ENCODE measurements around the gene RENBP. TPM values are rescaled to one million over a fixed set of nuclear protein-coding genes. Genes with fewer than 3 reads are reported as not detected.

RENBP gene
- total RNA-seq, 1 donor from 2014 or later, result 13.4 TPM

DNA sequence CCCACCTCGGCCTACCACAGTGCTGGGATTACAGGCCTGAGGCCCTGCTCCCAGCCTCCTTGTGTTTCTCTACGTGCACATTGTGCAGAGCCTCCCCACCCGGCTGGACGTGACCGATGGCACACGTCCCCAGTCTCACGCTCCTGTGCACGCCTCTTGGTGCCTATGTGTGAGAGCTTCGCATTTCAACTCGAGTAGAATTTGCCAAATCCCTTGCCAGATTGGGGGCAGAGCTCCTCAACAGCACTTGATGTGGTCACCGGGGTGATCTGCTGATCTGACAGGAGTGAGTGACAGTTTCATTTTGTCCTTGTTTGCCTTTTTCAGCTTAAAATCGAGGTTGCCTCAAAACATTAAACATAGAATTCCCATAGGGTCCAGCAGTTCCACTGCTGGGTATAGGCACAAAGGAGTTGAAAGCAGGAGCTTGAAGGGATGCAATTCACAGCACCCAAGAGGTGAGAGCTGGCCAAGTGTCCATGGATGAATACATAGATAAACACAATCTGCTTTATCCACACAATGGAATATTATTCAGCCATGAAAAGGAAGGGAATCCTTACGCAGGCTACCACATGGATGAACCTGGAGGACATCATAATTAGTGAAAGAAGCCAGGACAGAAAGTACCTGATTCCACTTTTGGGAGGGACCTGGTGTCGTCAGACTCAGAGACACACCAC is 45.7 kb upstream of the RENBP start:
- DNase-seq (ENCODE audit: low spot score), result no peak
- Mint-ChIP-seq H3K36me3 (ENCODE audit: low read depth) (no peaks in the 10 kb centered on the region), H3K4me1 (ENCODE audit: low read depth) (peaks cover 5% of the 10 kb centered on the region), H3K27me3 (ENCODE audit: low read depth) (no peaks in the 10 kb centered on the region), H3K4me3 (ENCODE audit: unreplicated experiment) (no peak overlapping the region), H3K9me3 (ENCODE audit: low read depth) (no peaks in the 10 kb centered on the region), H3K27ac (ENCODE audit: unreplicated experiment) (no peak overlapping the region)
- TF ChIP-seq, protein P1, sequence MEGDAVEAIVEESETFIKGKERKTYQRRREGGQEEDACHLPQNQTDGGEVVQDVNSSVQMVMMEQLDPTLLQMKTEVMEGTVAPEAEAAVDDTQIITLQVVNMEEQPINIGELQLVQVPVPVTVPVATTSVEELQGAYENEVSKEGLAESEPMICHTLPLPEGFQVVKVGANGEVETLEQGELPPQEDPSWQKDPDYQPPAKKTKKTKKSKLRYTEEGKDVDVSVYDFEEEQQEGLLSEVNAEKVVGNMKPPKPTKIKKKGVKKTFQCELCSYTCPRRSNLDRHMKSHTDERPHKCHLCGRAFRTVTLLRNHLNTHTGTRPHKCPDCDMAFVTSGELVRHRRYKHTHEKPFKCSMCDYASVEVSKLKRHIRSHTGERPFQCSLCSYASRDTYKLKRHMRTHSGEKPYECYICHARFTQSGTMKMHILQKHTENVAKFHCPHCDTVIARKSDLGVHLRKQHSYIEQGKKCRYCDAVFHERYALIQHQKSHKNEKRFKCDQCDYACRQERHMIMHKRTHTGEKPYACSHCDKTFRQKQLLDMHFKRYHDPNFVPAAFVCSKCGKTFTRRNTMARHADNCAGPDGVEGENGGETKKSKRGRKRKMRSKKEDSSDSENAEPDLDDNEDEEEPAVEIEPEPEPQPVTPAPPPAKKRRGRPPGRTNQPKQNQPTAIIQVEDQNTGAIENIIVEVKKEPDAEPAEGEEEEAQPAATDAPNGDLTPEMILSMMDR (IDR thresholded peaks at IDR 0.05), result no peak

DNA sequence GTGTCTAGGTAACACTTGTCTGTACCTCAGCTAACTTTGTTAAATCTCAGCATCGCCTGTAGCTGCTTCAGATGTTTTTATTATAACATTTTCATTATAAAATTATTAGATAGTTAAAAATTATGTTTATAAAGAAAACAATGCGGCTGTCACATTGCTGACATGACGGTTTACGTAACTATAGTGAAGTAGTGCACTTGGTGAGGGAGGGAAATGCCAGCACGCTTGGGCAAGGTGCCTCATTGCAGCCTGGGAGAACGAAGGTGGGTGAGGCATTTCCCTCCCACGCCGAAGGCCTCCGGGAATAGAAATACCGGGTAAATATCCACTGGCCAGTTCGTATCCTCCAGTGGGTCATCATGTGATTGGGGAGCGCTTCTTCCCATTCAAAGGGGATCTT is 44.0 kb upstream of the RENBP start:
- Mint-ChIP-seq H3K9me3 (ENCODE audit: low read depth) (no peaks in the 10 kb centered on the region), H3K4me3 (ENCODE audit: unreplicated experiment) (no peak overlapping the region), H3K36me3 (ENCODE audit: low read depth) (no peaks in the 10 kb centered on the region), H3K27ac (ENCODE audit: unreplicated experiment) (no peak overlapping the region), H3K27me3 (ENCODE audit: low read depth) (no peaks in the 10 kb centered on the region), H3K4me1 (ENCODE audit: low read depth) (peaks cover 10% of the 10 kb centered on the region)
- TF ChIP-seq, protein P1 (IDR thresholded peaks at IDR 0.05), result no peak
- no peak for DNase-seq (ENCODE audit: low spot score)

DNA sequence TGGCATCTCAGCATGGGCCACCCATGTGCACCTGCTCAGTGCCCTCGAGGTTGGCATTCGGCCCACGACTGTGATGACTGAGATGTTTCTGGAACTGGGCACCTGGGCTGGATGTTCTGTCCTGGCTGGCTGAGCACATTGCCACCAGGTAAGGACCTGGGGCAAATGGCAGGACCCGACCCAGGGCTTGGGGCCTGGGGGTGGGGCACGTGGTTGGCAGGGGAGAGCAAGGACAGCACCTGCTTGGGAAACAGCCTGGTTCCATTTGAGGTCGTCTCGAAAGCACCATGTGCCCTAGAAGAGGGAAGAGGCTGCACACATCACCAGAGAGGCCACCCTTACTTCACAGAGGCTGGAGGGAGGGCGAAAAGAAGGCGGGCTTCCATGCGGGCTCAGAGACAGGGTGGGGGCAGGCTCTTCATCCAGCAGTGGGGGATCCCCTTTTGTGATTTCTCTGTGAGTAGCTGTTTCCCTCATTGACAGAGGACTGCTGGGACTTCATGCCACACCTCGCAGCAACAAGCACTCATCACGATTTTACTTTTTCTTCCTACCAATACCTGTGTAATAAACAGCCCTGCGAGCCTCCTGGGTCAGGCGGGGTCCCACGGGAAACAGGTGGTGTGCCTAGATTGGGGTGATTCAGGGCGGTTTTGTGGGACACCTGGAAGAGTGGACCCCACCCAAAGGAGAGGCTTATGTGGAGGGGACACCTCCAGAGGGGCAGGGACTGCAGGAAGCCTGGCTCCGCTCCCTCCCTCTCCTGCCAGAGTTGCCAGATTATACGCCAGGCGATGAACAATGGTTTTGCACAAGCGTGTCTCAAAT is 40.1 kb upstream of the RENBP start:
- TF ChIP-seq, protein P1 (IDR thresholded peaks at IDR 0.05), result no peak
- peaks cover 4% of the 10 kb centered on the region for H3K36me3 Mint-ChIP-seq (ENCODE audit: low read depth)
- no peak overlapping the region for H3K4me3 Mint-ChIP-seq (ENCODE audit: unreplicated experiment)
- H3K9me3 Mint-ChIP-seq (ENCODE audit: low read depth), result no peaks in the 10 kb centered on the region
- H3K4me1 Mint-ChIP-seq (ENCODE audit: low read depth), result peaks cover 10% of the 10 kb centered on the region
- H3K27me3 Mint-ChIP-seq (ENCODE audit: low read depth), result no peaks in the 10 kb centered on the region
- peak overlapping the region; percentile 32 for H3K27ac Mint-ChIP-seq (ENCODE audit: unreplicated experiment)
- no peak for DNase-seq (ENCODE audit: low spot score)

DNA sequence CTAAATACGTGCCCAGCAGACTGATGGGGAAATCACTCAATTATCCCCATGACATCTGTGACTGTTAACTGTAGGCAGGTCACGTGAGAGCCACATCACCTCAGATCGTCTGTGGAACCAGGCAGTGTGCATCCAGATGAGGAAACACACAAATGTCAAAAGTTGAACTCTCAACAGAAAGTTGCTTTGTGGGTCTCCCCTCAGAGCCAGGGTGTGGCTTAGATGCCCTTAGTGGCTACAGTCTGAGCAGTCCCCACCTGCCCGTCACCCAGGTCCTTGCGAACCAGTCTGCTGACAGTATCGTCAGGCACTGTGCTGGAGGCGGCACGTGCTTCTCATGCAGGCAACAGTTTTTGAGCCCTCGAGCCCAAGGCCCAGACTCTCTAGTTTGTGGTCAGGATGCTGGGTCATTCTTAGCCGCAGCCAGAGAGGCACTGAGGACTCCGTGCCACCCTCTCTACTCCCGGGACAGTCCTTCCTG is 38.9 kb upstream of the RENBP start:
- DNase-seq (ENCODE audit: low spot score), result no peak
- Mint-ChIP-seq H3K27ac (ENCODE audit: unreplicated experiment) (no peak overlapping the region), H3K9me3 (ENCODE audit: low read depth) (no peaks in the 10 kb centered on the region), H3K36me3 (ENCODE audit: low read depth) (peaks cover 4% of the 10 kb centered on the region), H3K4me1 (ENCODE audit: low read depth) (peaks cover 10% of the 10 kb centered on the region), H3K4me3 (ENCODE audit: unreplicated experiment) (no peak overlapping the region), H3K27me3 (ENCODE audit: low read depth) (no peaks in the 10 kb centered on the region)
- TF ChIP-seq, protein P1 (IDR thresholded peaks at IDR 0.05), result no peak

DNA sequence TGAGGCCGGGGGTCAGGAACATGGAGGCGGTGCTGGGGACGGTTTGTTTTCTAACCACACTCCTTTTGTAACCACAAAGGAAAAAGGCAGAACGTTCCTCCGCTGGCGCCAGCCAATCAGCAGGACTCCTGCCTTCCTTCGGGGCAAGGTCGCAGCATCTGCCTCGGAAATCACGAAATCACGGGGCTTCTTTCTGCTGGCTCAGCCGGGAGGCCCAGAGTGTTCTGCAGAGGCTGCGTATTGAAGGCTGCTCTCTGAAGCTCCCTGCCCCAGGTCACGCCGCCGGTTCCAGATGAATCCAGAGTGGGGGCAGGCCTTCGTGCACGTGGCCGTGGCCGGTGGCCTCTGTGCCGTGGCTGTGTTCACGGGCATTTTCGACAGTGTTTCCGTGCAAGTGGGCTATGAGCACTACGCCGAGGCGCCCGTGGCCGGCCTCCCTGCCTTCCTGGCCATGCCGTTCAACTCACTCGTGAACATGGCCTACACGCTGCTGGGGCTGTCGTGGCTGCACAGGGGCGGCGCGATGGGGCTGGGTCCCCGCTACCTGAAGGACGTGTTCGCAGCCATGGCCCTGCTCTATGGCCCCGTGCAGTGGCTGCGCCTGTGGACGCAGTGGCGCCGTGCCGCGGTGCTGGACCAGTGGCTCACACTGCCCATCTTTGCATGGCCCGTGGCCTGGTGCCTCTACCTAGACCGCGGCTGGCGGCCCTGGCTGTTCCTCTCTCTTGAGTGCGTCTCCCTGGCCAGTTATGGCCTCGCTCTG is 37.5 kb upstream of the RENBP start:
- no peak for DNase-seq (ENCODE audit: low spot score)
- Mint-ChIP-seq H3K36me3 (ENCODE audit: low read depth) (peaks cover 4% of the 10 kb centered on the region), H3K4me3 (ENCODE audit: unreplicated experiment) (no peak overlapping the region), H3K27me3 (ENCODE audit: low read depth) (no peaks in the 10 kb centered on the region), H3K9me3 (ENCODE audit: low read depth) (no peaks in the 10 kb centered on the region), H3K4me1 (ENCODE audit: low read depth) (peaks cover 10% of the 10 kb centered on the region), H3K27ac (ENCODE audit: unreplicated experiment) (no peak overlapping the region)
- TF ChIP-seq, protein P1 (IDR thresholded peaks at IDR 0.05), result no peak

All from chondrocyte (in vitro differentiated cells).